Measurements from ENCODE around the gene ZNF618.

Gene ZNF618

GRCh38 chr9:114001410-114001685 is 125.2 kb downstream of the ZNF618 start:
- DNase-seq (ENCODE audit: low read depth in 2 of 2) = no peak

DNA sequence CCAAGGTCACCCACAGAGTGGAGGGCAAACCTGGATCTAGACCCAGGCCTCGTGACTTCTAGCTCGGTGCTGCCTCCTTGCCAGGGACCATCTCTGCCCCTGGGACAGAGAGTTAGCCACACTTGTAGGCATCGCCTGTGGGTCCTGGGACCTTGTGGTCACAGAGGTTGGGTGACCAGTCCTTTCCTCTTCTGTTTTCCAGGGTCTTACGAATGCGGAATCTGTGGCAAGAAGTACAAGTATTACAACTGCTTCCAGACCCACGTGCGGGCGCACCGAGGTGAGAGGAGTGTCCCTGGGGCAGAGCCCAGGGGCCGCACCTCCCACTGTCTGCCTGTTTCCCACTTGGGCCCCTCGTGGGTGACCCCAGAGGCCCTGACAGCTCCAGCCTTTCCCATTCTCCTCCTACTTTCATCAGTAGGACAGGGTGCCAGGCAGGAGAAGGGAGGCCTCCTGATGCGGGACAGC is 125.7 kb downstream of the ZNF618 start:
- no peak for DNase-seq (ENCODE audit: low read depth in 2 of 2)

DNA sequence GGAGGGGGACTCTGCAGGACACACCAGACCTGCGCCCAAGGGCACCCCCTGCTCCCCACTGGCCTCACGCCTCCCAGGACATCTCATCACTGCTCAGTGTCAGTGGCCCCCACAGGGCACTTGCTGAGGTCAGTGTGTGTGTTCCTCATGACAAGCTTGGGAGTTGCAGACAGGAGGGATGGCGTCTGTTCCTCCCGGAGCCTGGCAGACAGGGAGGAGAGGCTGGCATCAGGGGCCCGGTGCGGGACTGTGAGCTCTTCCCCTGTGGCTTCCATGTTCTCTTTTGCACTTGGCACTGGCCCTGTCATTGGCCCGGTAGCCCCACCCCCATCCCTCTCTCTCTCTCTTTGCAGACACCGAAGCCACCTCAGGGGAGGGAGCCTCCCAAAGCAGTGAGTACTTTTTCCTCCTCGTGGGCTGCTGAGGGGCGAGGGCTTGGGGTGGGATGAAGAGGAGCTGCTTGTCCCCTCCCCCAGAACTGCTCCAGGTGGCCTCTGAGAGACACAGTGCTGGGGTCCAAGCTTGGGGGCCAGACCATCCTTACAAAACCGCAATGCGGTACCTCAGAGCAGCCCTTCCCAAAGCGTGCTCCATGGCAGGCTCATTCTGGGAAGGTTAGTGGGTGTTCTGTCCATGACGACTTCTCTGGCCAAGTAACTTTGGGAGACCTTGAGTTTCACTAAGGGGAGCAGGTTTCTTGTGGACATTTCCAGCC is 126.3 kb downstream of the ZNF618 start:
- no peak for DNase-seq (ENCODE audit: low read depth in 2 of 2)

- no peak for DNase-seq (ENCODE audit: low read depth in 2 of 2)
These were observed 126.9 kb downstream of the ZNF618 start for GRCh38 chr9:114002986-114003350.

- no peak for DNase-seq (ENCODE audit: low read depth in 2 of 2)
These were observed 127.2 kb downstream of the ZNF618 start for GRCh38 chr9:114003351-114003750.

- DNase-seq (ENCODE audit: low read depth in 2 of 2) = no peak
These were observed 127.6 kb downstream of the ZNF618 start for GRCh38 chr9:114003758-114004157.

DNA sequence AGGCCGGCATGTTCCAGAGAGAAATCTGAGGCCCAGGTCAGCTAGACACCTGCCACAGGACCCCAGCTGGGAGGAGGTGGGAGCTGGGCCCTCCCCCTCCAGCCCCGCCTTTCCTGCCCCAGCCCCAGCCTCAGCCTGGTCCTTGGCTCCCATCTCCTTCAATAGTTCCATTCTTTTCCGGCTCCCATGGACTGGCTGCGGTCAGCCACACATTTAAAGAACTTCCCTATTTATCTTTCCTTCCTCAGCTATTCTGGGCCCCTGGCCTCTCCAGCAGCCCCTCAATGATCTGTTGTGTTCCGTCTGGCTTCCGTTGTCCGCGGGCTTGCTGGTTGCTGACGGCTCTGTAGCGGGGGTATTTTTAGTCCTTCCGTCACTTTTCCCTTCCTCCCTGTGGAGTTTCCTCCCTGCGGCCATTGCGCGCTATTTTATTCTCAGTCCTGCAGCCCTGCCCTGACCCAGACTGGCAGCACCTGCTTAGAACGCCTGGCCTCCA is 128.2 kb downstream of the ZNF618 start:
- no peak for DNase-seq (ENCODE audit: low read depth in 2 of 2)

- no peak for DNase-seq (ENCODE audit: low read depth in 2 of 2)
These were observed 129.5 kb downstream of the ZNF618 start for GRCh38 chr9:114005371-114006154.

DNA sequence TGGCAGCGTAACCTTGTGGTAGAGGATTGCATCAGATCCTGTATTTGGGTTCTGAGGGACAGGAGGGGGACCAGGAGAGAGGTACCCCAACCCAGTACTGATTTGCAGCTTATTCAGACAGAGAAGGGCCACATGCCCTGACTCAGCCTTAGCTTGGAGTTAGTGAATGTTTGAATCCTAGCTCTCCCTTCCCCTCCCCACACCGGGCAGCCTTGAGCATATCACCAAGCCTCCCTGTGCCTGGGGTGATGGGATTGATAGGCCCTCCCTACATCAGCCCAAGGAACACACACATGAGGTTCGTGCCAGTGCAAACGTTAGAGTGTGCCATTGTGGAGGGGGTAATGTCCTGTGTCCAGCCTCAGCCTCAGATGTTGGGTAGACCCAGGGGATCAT is 130.0 kb downstream of the ZNF618 start:
- DNase-seq (ENCODE audit: low read depth in 2 of 2) = no peak

GRCh38 chr9:114006931-114007691 is 131.0 kb downstream of the ZNF618 start:
- no peak for DNase-seq (ENCODE audit: low read depth in 2 of 2)

DNA sequence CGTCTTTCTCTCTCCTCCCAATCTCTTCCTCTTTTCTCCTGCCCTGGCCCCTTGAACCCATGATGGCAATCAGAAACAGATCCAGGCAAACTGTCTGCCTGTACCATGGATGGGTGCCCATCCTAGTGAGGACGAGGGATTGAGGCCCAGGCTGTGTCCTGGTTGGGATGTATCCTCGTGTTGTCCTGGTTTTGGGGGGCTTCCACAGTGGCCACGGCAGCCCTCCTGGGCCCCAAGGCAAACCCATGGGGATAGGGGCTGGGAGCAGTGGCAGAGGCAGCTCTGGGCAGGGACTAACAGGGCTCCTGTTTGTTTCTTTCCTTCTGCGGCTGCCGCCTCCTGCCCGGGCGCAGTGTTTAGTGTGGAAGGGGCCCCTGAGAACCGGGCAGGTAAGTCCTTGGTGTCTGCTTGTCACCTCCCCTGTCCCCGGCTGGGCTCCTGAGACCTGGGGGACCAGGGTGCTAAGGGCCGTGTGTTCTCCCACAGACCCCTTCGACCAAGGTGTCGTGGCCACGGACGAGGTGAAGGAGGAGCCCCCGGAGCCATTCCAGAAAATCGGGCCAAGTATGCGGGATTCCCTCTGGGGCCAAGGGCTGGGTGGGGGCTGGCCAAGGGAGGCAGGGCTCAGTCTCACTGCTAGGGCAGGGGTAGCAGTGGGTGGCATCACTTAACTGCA is 132.0 kb downstream of the ZNF618 start:
- no peak for DNase-seq (ENCODE audit: low read depth in 2 of 2)

DNA sequence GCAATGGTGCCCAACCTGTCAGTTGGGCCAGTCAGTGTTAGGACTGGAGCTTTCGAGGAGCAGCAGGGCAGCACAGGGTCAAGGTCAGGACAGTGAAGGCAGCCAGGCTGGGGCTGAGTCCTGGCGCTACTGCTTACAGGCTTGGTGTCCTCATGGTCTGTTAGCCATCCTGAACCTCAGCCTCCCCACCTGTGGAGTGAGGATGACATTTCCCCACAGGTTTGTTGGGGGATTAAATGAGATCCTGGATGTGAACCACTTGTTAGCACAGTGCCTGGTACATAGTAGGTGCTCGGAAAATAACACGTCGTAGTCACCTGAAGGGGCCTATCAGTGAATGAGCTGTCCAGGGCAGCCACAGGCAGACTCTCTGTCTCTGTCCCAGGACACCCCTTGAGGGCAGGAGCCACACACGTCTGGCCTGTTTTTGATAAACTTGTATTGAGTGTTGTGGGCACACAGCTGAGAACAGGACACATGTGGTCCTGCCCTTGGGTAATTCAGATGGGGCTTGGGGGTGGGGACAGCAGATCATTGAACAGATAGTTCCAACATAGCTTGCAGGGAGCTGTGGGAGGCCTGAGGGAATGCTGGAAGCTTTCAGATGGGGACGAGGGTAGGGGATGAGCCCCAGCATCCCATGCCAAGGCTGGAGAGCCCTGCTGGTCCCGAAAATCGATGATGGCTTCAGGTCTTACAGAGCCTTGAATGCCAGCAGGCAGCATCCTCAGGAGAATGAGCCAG is 132.7 kb downstream of the ZNF618 start:
- no peak for DNase-seq (ENCODE audit: low read depth in 2 of 2)

- no peak for DNase-seq (ENCODE audit: low read depth in 2 of 2)
These were observed 135.2 kb downstream of the ZNF618 start for GRCh38 chr9:114011313-114011712.

GRCh38 chr9:114012126-114012525 is 136.0 kb downstream of the ZNF618 start:
- DNase-seq (ENCODE audit: low read depth in 2 of 2) = no peak

DNA sequence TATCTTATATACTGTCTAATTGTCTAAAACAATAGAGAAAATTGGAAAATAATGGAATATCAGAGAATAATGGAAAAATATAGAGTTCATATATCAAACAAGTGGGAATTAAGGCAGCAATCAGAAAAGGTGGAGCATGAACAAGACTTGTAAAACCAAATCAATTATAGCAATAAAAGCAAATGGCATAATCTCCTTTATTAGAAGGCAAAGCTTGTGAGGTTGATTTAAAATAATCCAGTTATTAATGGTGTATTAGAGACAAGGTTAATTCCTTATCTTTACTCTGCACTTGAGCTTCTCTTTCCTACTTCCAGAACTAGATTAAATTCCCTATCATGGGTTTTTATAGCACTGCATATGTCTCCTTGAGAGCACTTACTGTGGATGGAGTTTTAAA is 137.9 kb downstream of the ZNF618 start:
- no peak for DNase-seq (ENCODE audit: low read depth in 2 of 2)

- DNase-seq (ENCODE audit: low read depth in 2 of 2) = no peak
These were observed 139.5 kb downstream of the ZNF618 start for GRCh38 chr9:114015607-114016006.

- DNase-seq (ENCODE audit: low read depth in 2 of 2) = no peak
These were observed 140.0 kb downstream of the ZNF618 start for GRCh38 chr9:114016101-114016500.

- no peak for DNase-seq (ENCODE audit: low read depth in 2 of 2)
These were observed 140.7 kb downstream of the ZNF618 start for GRCh38 chr9:114016629-114017423.

- no peak for DNase-seq (ENCODE audit: low read depth in 2 of 2)
These were observed 141.9 kb downstream of the ZNF618 start for GRCh38 chr9:114017741-114018715.

Data from stimulated activated CD4-positive, alpha-beta T cell treated with anti-CD3 and anti-CD28 coated beads, Interleukin-15, amount 100 ng/mL, for 48 hours (primary cell).